Measurements from ENCODE around the gene WDR31. TPM values are rescaled to one million over a fixed set of nuclear protein-coding genes. Genes with fewer than 3 reads are reported as not detected.
"Not testable (repeated sequence)": the region's sequence is repeated elsewhere in the genome, so short reads cannot be mapped to it uniquely, and the experiment has no call there.

WDR31 gene
- total RNA-seq, 4 donors from 2014 or later = 1.3 to 2.8 (median 2.1) TPM

DNA sequence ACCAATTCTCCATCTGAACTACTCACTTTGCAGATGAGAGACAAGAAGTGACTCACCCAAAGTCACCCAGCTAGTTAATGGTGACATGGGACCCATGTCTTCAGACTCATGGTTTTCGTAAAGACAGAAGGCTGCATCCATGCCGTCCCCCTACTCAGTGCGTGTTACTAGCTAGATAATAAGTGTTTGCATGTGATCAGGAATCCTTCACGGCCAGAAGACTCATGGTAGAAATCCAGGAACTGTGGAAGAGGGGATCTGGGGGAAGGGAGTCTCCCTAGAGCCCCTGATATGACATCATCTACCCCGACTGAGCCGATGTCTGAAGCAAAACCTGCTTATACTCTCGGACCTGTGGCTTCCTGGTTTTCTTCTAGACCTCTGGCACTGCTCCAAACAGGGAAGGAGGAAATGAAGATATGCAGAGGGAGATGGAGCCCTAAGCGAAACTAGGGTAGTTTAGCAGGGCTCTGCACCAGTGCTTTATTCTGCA, 40.2 kb downstream of the WDR31 start:
- DNase-seq (ENCODE audit: extremely low spot score) = no peak
- intact Hi-C loops (cut with DNase I) = loop anchor here (10.0 kb wide), 1 partner anchor 105 kb away; the partner anchor contains the start of gene ALAD
- 38% methylated on average over 8 of the region's 8 CpGs for WGBS
- Histone ChIP-seq H3K27ac (replicated peaks in 1 of 4) (no peak overlapping the region), H3K36me3 (no peaks in the 10 kb centered on the region), H3K4me3 (no peak overlapping the region), H3K9me3 (no peaks in the 10 kb centered on the region), H3K27me3 (peaks cover 0 to 7% (median 0%) of the 10 kb centered on the region in 4 donors), H3K4me1 (no peaks in the 10 kb centered on the region)
- TF ChIP-seq POLR2A (IDR thresholded peaks at IDR 0.05; ENCODE audit: low read depth) (no peak), POLR2AphosphoS5 (IDR thresholded peaks at IDR 0.05) (no peak), EP300 (IDR thresholded peaks at IDR 0.05) (no peak)
- TF ChIP-seq, protein P1, sequence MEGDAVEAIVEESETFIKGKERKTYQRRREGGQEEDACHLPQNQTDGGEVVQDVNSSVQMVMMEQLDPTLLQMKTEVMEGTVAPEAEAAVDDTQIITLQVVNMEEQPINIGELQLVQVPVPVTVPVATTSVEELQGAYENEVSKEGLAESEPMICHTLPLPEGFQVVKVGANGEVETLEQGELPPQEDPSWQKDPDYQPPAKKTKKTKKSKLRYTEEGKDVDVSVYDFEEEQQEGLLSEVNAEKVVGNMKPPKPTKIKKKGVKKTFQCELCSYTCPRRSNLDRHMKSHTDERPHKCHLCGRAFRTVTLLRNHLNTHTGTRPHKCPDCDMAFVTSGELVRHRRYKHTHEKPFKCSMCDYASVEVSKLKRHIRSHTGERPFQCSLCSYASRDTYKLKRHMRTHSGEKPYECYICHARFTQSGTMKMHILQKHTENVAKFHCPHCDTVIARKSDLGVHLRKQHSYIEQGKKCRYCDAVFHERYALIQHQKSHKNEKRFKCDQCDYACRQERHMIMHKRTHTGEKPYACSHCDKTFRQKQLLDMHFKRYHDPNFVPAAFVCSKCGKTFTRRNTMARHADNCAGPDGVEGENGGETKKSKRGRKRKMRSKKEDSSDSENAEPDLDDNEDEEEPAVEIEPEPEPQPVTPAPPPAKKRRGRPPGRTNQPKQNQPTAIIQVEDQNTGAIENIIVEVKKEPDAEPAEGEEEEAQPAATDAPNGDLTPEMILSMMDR (IDR thresholded peaks at IDR 0.05) = no peak

DNA sequence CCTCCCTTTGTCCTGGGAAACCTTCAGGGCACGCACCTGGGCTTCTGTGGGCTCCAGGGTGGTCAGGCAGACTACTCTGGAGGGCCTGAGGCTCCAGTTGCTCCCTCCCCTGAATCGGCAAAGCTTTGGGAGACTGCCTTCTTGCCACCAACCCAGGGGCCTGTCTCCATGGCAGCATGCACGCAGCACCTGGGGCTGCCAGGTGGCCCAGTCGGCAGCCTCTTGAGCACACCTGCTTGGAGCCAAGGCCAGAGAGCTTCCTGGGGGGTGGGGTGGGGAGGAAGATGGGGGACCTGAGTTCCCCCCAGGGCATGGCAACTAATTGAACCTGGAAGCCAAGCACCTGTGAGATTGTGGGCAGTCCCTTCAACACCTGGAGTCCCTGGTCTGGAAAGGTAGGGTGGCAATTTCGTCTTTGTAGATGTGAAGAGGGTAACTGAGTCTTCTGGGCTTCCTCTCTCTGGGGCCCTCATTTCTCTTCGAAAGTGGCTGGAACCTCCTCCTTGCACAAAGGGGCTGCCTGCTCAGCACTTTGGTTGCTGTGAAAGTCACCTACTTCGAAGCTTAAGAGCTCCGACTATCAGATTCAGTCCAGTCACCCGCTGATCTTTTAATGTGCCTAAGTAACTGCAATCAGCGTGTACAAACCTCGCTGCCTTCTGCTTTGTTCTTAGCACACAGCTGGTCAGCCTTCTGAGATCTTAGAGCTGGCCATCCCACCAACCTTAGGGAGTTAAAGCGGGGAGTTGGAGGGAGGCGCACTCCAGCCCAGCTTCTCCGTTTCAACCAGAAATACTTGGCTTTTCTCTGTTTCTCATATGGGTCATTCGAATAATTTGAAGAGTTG, 40.9 kb downstream of the WDR31 start:
- WGBS = 88% methylated on average over 13 of the region's 15 CpGs
- Histone ChIP-seq H3K4me1 (no peaks in the 10 kb centered on the region), H3K27ac (replicated peaks in 1 of 4) (no peak overlapping the region), H3K36me3 (peaks cover 0 to 2% (median 0%) of the 10 kb centered on the region in 4 donors), H3K27me3 (peaks cover 0 to 7% (median 0%) of the 10 kb centered on the region in 4 donors), H3K4me3 (no peak overlapping the region), H3K9me3 (no peaks in the 10 kb centered on the region)
- intact Hi-C loops (cut with DNase I) = no loop called here
- TF ChIP-seq POLR2A (IDR thresholded peaks at IDR 0.05; ENCODE audit: low read depth) (no peak), EP300 (IDR thresholded peaks at IDR 0.05) (no peak)
- TF ChIP-seq, protein P1 (IDR thresholded peaks at IDR 0.05) = no peak
- DNase-seq (ENCODE audit: extremely low spot score) = no peak

DNA sequence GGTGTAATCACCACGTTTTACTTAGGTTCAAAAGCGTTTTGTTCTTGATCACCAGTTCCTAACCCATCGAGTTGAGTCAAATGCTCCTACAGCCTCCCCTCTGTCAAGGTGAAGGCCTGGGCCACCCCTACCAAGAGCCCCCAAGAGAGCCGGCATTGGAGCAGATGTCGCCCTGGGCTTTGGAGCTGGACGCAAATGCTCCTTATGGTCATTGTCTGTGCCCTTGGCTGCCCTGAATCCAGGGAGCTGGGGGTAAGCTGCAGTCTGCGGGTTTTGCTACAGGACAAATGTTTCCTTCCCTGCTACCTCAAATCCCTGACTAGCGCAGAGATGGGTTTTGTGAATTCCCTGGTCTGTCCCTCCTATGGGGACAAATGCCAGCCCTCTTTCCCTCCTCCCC, 41.8 kb downstream of the WDR31 start:
- DNase-seq (ENCODE audit: extremely low spot score) = no peak
- Histone ChIP-seq H3K4me1 (no peaks in the 10 kb centered on the region), H3K27ac (replicated peaks in 1 of 4) (no peak overlapping the region), H3K9me3 (no peaks in the 10 kb centered on the region), H3K4me3 (no peak overlapping the region), H3K36me3 (peaks cover 0 to 9% (median 2%) of the 10 kb centered on the region in 4 donors), H3K27me3 (peaks cover 0 to 6% (median 0%) of the 10 kb centered on the region in 4 donors)
- intact Hi-C loops (cut with DNase I) = no loop called here
- 91% methylated on average over 8 of the region's 8 CpGs for WGBS
- no peak for TF ChIP-seq POLR2AphosphoS5 (IDR thresholded peaks at IDR 0.05)
- TF ChIP-seq EP300 (IDR thresholded peaks at IDR 0.05) = no peak
- TF ChIP-seq, protein P1 (IDR thresholded peaks at IDR 0.05) = no peak
- no peak for TF ChIP-seq POLR2A (IDR thresholded peaks at IDR 0.05; ENCODE audit: low read depth)

DNA sequence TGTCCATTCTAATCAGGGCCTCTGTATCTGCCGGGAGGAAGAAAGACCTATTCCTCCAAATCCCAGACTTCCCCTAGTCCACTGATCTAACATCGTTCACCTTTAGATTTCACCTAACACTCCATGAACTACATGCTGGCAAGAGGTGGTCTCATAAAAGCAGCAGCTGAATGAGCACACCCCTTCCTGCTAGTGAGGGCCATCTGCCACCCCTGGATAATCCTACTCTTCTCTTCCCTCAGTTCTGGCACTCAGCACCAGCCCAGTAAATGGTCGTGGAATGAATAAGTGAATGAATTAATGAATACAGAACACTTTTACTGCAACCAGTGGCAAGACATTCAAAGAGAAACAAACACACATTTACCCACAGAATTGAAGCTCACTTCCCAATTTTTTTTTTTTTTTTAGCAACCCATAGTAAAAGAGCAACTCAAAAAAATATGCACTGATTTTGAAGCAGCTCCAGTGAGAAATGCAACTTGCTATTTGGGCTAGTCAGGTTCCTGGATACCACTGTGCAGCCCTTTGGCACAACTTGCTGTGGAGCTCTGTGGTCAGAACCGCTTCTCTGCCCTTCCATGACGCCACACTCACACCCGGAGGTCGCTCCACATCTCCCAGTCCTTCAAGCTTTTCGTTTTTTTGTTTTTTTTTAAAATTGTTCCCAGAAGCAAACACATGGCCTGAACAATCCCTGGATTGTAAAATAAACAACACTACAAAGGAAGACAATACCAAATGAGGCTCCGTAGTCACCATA, 43.1 kb downstream of the WDR31 start:
- H3K4me1 ChIP-seq = no peaks in the 10 kb centered on the region
- H3K27me3 ChIP-seq = no peaks in the 10 kb centered on the region
- WGBS = 81% methylated on average over 9 of the region's 9 CpGs
- no peak for DNase-seq (ENCODE audit: extremely low spot score)
- H3K36me3 ChIP-seq = peaks cover 10 to 22% (median 15%) of the 10 kb centered on the region in 4 donors
- intact Hi-C loops (cut with DNase I) = no loop called here
- TF ChIP-seq POLR2AphosphoS5 (IDR thresholded peaks at IDR 0.05) (no peak), EP300 (IDR thresholded peaks at IDR 0.05) (no peak), POLR2A (IDR thresholded peaks at IDR 0.05; ENCODE audit: low read depth) (no peak)
- TF ChIP-seq, protein P1 (IDR thresholded peaks at IDR 0.05) = no peak
- no peaks in the 10 kb centered on the region for H3K9me3 ChIP-seq
- no peak overlapping the region for H3K4me3 ChIP-seq
- H3K27ac ChIP-seq (replicated peaks in 1 of 4) = no peak overlapping the region

DNA sequence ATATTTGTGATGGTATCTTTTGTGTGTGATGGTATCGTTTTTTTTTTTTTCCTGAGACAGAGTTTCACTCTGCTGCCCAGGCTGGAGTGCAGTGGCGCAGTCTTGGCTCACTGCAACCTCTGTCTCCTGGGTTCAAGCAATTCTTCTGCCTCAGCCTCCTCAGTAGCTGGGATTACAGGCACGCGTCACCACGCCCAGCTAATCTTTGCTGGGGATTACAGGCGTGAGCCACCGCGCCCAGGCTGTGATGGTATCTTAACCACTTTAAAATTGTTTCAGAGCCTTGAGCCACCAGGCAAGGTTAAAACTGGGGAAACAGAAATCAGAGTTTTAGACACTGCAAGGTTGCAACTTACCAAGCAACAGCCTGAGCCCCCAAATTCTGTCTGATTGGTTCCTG, 43.8 kb downstream of the WDR31 start:
- intact Hi-C loops (cut with DNase I); H3K9me3 ChIP-seq; H3K27me3 ChIP-seq; H3K4me3 ChIP-seq; DNase-seq (ENCODE audit: extremely low spot score); H3K27ac ChIP-seq (replicated peaks in 1 of 4); H3K4me1 ChIP-seq: not testable (repeated sequence)
- 96% methylated on average over 8 of the region's 8 CpGs for WGBS
- H3K36me3 ChIP-seq = peaks cover 16 to 30% (median 22%) of the 10 kb centered on the region in 4 donors
